GM19395 (cell line): ENCODE results near the gene YIF1B.

Experiments used
- ATAC-seq: cut with Tn5 transposase; IDR thresholded peaks from one replicate; pipeline ENCODE4 v1.9.1; 2021; ENCODE audit warnings: mild to moderate bottlenecking, moderate library complexity; ENCODE audit not compliant: unreplicated experiment

Gene YIF1B

GRCh38 chr19:38335949-38336637, 20.3 kb upstream of the YIF1B start:
- ATAC-seq: peak; percentile 65

- no peak for ATAC-seq
These were observed 17.5 kb upstream of the YIF1B start for GRCh38 chr19:38333245-38333644.

- ATAC-seq: no peak
These were observed 16.0 kb upstream of the YIF1B start for GRCh38 chr19:38331728-38332127.

- ATAC-seq: no peak
These were observed 13.9 kb upstream of the YIF1B start for GRCh38 chr19:38329651-38330050.

- no peak for ATAC-seq
These were observed 10.8 kb upstream of the YIF1B start for GRCh38 chr19:38326591-38326990.

GRCh38 chr19:38324431-38324830, 8.7 kb upstream of the YIF1B start:
- no peak for ATAC-seq

GRCh38 chr19:38323291-38323690, 7.5 kb upstream of the YIF1B start:
- ATAC-seq: no peak

GRCh38 chr19:38321646-38322196, 6.0 kb upstream of the YIF1B start:
- no peak for ATAC-seq

- no peak for ATAC-seq
These were observed 5.2 kb upstream of the YIF1B start for GRCh38 chr19:38320969-38321339.

- no peak for ATAC-seq
These were observed 3.9 kb upstream of the YIF1B start, which contains the start of gene KCNK6 for GRCh38 chr19:38319421-38320258. KCNK6 (plus strand) TSS chr19:38319845; CDS start chr19:38319951, 106 bp downstream.

- no peak for ATAC-seq
These were observed 2.9 kb upstream of the YIF1B start for GRCh38 chr19:38318660-38319059.

GRCh38 chr19:38317104-38317612, 1.4 kb upstream of the YIF1B start:
- no peak for ATAC-seq

GRCh38 chr19:38316477-38317067, 825 bp upstream of the YIF1B start:
- peak; percentile 10 for ATAC-seq

GRCh38 chr19:38310986-38311385, 4.8 kb downstream of the YIF1B start:
- no peak for ATAC-seq

GRCh38 chr19:38310279-38310670, 5.5 kb downstream of the YIF1B start:
- ATAC-seq: no peak

GRCh38 chr19:38309615-38310278, 6.0 kb downstream of the YIF1B start:
- ATAC-seq: no peak

- no peak for ATAC-seq
These were observed 6.7 kb downstream of the YIF1B start for GRCh38 chr19:38308926-38309614.

- ATAC-seq: no peak
These were observed 7.6 kb downstream of the YIF1B start for GRCh38 chr19:38308006-38308766.

- no peak for ATAC-seq
These were observed 8.2 kb downstream of the YIF1B start for GRCh38 chr19:38307597-38307996.
